HFFc6 (cell line): Measurements from ENCODE around the gene NEU2. TPM values are rescaled to one million over a fixed set of nuclear protein-coding genes. Genes with fewer than 3 reads are reported as not detected.

Experiments used
- DNase-seq: peaks from one replicate; pipeline ENCODE4 v3.0.0-alpha.2; 2018
- H3K27ac Mint-ChIP-seq: 2 replicates; pipeline ENCODE4 v1.8.0; 2020; ENCODE audit warnings: mild to moderate bottlenecking, mixed read lengths
- H3K27me3 Mint-ChIP-seq: 2 replicates; pipeline ENCODE4 v1.8.0; 2021; ENCODE audit warnings: mild to moderate bottlenecking, moderate library complexity, mixed read lengths; ENCODE audit not compliant: insufficient read depth
- H3K36me3 Mint-ChIP-seq: 2 replicates; pipeline ENCODE4 v1.8.0; 2021; ENCODE audit warnings: low read depth, mixed read lengths
- H3K4me1 Mint-ChIP-seq: 2 replicates; pipeline ENCODE4 v1.8.0; 2020; ENCODE audit warnings: low read depth, mixed read lengths
- H3K4me3 Mint-ChIP-seq: 2 replicates; pipeline ENCODE4 v1.8.0; 2020; ENCODE audit warnings: mild to moderate bottlenecking, moderate library complexity, mixed read lengths
- H3K9me3 Mint-ChIP-seq: 2 replicates; pipeline ENCODE4 v1.8.0; 2020; ENCODE audit warnings: mild to moderate bottlenecking, mixed read lengths
- CTCF ChIP-seq: fragments of 200-600 bp; sonication (generic); IDR thresholded peaks from 2 replicates; pipeline ENCODE4 v1.5.0; 2021; ENCODE audit warnings: antibody characterized with exemption, mild to moderate bottlenecking
- total RNA-seq, 6 experiments: library from RNA; stranded (reverse); fragmentation: NEBNext Ultra II Directional; extraction: Animal tissue kit (Norgen Biotek cat#: 25700); gene quantifications; 2 replicates in 1 of 6; 3 replicates in 5 of 6; pipeline ENCODE4 v1.2.3, GENCODE V29; 2021

NEU2 gene
- total RNA-seq, 6 experiments from 2014 or later: not detected

GRCh38 chr2:233039212-233039845 lies 6.9 kb downstream of the NEU2 start:
- Mint-ChIP-seq H3K27ac (no peak overlapping the region), H3K27me3 (peaks cover 43% of the 10 kb centered on the region), H3K4me1 (peaks cover 8% of the 10 kb centered on the region; the same call in 1 of the 2 replicates), H3K4me3 (no peak overlapping the region), H3K9me3 (peaks cover 10% of the 10 kb centered on the region), H3K36me3 (peaks cover 4% of the 10 kb centered on the region; the same call in 1 of the 2 replicates)
- TF ChIP-seq CTCF: no peak
- DNase-seq: no peak

GRCh38 chr2:233039846-233040530 lies 7.5 kb downstream of the NEU2 start:
- peaks cover 10% of the 10 kb centered on the region for H3K9me3 Mint-ChIP-seq
- H3K27me3 Mint-ChIP-seq: peaks cover 46% of the 10 kb centered on the region
- H3K4me1 Mint-ChIP-seq: peaks cover 10% of the 10 kb centered on the region
- H3K4me3 Mint-ChIP-seq: no peak overlapping the region
- DNase-seq: no peak
- no peak overlapping the region for H3K27ac Mint-ChIP-seq
- H3K36me3 Mint-ChIP-seq: peaks cover 4% of the 10 kb centered on the region; the same call in 1 of the 2 replicates
- no peak for TF ChIP-seq CTCF

GRCh38 chr2:233040571-233040970 lies 8.1 kb downstream of the NEU2 start:
- peaks cover 10% of the 10 kb centered on the region for H3K9me3 Mint-ChIP-seq
- no peak for DNase-seq
- H3K4me1 Mint-ChIP-seq: peaks cover 16% of the 10 kb centered on the region
- peaks cover 48% of the 10 kb centered on the region for H3K27me3 Mint-ChIP-seq
- H3K27ac Mint-ChIP-seq: no peak overlapping the region
- TF ChIP-seq CTCF: no peak
- peaks cover 4% of the 10 kb centered on the region; the same call in 1 of the 2 replicates for H3K36me3 Mint-ChIP-seq
- no peak overlapping the region for H3K4me3 Mint-ChIP-seq

DNA sequence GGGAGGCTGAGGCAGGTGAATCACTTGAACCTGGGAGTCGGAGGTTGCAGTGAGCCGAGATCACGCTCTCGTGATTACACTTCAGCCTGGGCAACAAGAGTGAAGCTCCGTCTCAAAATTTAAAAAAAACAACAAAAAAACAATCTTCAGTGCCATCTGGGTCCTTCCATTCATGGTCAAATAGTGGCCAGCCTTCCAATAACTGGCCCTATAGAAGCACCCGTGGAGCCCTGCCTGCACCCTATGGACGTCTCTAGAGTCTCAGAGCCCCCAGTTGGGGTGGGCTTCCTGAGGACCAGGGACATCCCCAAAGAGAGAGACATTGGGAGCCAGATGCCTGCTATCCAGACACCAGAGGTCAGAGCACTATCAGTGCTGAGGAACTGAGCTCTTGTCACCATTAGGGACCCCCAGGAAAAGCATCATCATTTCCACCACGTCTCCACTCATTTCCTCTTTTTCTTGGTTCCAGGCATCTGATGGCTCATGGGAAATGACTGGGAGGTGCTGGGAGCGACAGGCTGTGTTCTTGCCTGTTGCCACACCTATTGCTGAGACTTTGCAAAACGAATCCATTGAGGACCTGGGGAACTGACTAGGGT lies 9.4 kb downstream of the NEU2 start:
- Mint-ChIP-seq H3K27me3 (peaks cover 52% of the 10 kb centered on the region), H3K36me3 (peaks cover 4% of the 10 kb centered on the region; the same call in 1 of the 2 replicates), H3K9me3 (peaks cover 6% of the 10 kb centered on the region), H3K27ac (no peak overlapping the region), H3K4me1 (peaks cover 19% of the 10 kb centered on the region), H3K4me3 (no peak overlapping the region)
- no peak for TF ChIP-seq CTCF
- DNase-seq: no peak

DNA sequence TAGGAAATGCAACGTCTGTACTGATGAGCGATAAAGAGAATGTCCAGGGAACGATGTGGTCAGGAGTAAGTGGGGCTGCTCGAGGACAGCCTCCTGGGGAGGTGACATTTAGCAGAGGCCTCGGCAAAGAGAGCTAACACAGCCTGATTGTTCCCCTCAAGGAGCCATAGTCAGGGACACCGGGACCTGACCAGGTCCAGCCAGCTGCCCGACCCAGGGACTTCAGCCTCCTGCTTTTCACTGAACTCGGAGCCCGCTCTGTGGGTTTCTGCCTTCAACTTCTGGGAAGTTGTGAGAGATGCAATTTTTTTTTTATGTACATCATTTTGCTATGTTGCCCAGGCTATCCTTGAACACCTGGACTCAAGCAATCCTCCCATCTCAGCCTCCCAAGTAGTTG lies 10.1 kb downstream of the NEU2 start:
- Mint-ChIP-seq H3K4me3 (no peak overlapping the region), H3K27me3 (peaks cover 54% of the 10 kb centered on the region), H3K36me3 (peaks cover 4% of the 10 kb centered on the region; the same call in 1 of the 2 replicates), H3K27ac (no peak overlapping the region), H3K4me1 (peaks cover 13% of the 10 kb centered on the region), H3K9me3 (no peaks in the 10 kb centered on the region)
- no peak for TF ChIP-seq CTCF
- DNase-seq: no peak
